Glutamatergic neuron (in vitro differentiated cells): ENCODE data around the gene FOXO3. TPM values are rescaled to one million over a fixed set of nuclear protein-coding genes. Genes with fewer than 3 reads are reported as not detected.

Experiments
- DNase-seq: peaks from one replicate; pipeline ENCODE4 v3.0.0; 2022
- H3K27ac Mint-ChIP-seq: one replicate; pipeline ENCODE4 v1.8.0; 2020; ENCODE audit warnings: mild to moderate bottlenecking, mixed read lengths, inconsistent platforms; ENCODE audit not compliant: unreplicated experiment
- H3K27me3 Mint-ChIP-seq: one replicate; pipeline ENCODE4 v1.8.0; 2020; ENCODE audit warnings: mild to moderate bottlenecking, moderate library complexity, mixed read lengths, inconsistent platforms; ENCODE audit not compliant: unreplicated experiment
- H3K36me3 Mint-ChIP-seq: one replicate; pipeline ENCODE4 v1.8.0; 2020; ENCODE audit warnings: mild to moderate bottlenecking, mixed read lengths, inconsistent platforms; ENCODE audit not compliant: unreplicated experiment
- H3K4me1 Mint-ChIP-seq: one replicate; pipeline ENCODE4 v1.8.0; 2020; ENCODE audit warnings: mild to moderate bottlenecking, low read depth, mixed read lengths, inconsistent platforms; ENCODE audit not compliant: unreplicated experiment
- H3K4me3 Mint-ChIP-seq: one replicate; pipeline ENCODE4 v1.8.0; 2020; ENCODE audit warnings: mild to moderate bottlenecking, mixed read lengths, inconsistent platforms; ENCODE audit not compliant: unreplicated experiment
- H3K9me3 Mint-ChIP-seq: one replicate; pipeline ENCODE4 v1.8.0; 2020; ENCODE audit warnings: mild to moderate bottlenecking, moderate library complexity, mixed read lengths, inconsistent platforms; ENCODE audit not compliant: unreplicated experiment
- CTCF ChIP-seq: fragments of 200-600 bp; sonication (generic); IDR thresholded peaks from one replicate; pipeline ENCODE4 v1.5.0; 2021; ENCODE audit not compliant: partially characterized antibody, unreplicated experiment
- total RNA-seq: library from RNA; stranded (reverse); fragmentation: NEBNext Ultra II Directional; extraction: Animal tissue kit (Norgen Biotek cat#: 25700); gene quantifications from one replicate; pipeline ENCODE4 v1.2.1, GENCODE V29; 2021; ENCODE audit not compliant: unreplicated experiment

Gene FOXO3
- total RNA-seq, 1 donor from 2014 or later = 30.3 TPM

- no peak for DNase-seq
- peaks cover 4% of the 10 kb centered on the region for H3K9me3 Mint-ChIP-seq
- peaks cover 2% of the 10 kb centered on the region for H3K27me3 Mint-ChIP-seq
- no peak overlapping the region for H3K27ac Mint-ChIP-seq
- H3K4me1 Mint-ChIP-seq = no peaks in the 10 kb centered on the region
- no peak for TF ChIP-seq CTCF
- peaks cover 17% of the 10 kb centered on the region for H3K36me3 Mint-ChIP-seq
- no peak overlapping the region for H3K4me3 Mint-ChIP-seq
Measured at GRCh38 chr6:108707328-108707976, 146.7 kb downstream of the FOXO3 start.

GRCh38 chr6:108710030-108710429 lies 149.3 kb downstream of the FOXO3 start:
- Mint-ChIP-seq H3K4me3 (no peak overlapping the region), H3K4me1 (no peaks in the 10 kb centered on the region), H3K9me3 (peaks cover 6% of the 10 kb centered on the region), H3K27ac (no peak overlapping the region), H3K36me3 (peaks cover 4% of the 10 kb centered on the region), H3K27me3 (peaks cover 2% of the 10 kb centered on the region)
- DNase-seq = no peak
- TF ChIP-seq CTCF = no peak

GRCh38 chr6:108710551-108710950 lies 149.8 kb downstream of the FOXO3 start:
- peaks cover 2% of the 10 kb centered on the region for H3K27me3 Mint-ChIP-seq
- H3K36me3 Mint-ChIP-seq = no peaks in the 10 kb centered on the region
- H3K4me1 Mint-ChIP-seq = no peaks in the 10 kb centered on the region
- no peak for DNase-seq
- H3K4me3 Mint-ChIP-seq = no peak overlapping the region
- H3K27ac Mint-ChIP-seq = no peak overlapping the region
- peaks cover 5% of the 10 kb centered on the region for H3K9me3 Mint-ChIP-seq
- TF ChIP-seq CTCF = no peak

- no peak overlapping the region for H3K4me3 Mint-ChIP-seq
- no peak overlapping the region for H3K27ac Mint-ChIP-seq
- H3K4me1 Mint-ChIP-seq = no peaks in the 10 kb centered on the region
- H3K36me3 Mint-ChIP-seq = no peaks in the 10 kb centered on the region
- H3K27me3 Mint-ChIP-seq = peaks cover 2% of the 10 kb centered on the region
- TF ChIP-seq CTCF = no peak
- H3K9me3 Mint-ChIP-seq = peaks cover 5% of the 10 kb centered on the region
- no peak for DNase-seq
Measured at GRCh38 chr6:108711071-108711470, 150.4 kb downstream of the FOXO3 start.

GRCh38 chr6:108711826-108712225 lies 151.1 kb downstream of the FOXO3 start:
- no peak overlapping the region for H3K4me3 Mint-ChIP-seq
- no peak overlapping the region for H3K27ac Mint-ChIP-seq
- no peak for TF ChIP-seq CTCF
- H3K9me3 Mint-ChIP-seq = peaks cover 5% of the 10 kb centered on the region
- DNase-seq = no peak
- no peaks in the 10 kb centered on the region for H3K4me1 Mint-ChIP-seq
- H3K36me3 Mint-ChIP-seq = no peaks in the 10 kb centered on the region
- H3K27me3 Mint-ChIP-seq = peaks cover 2% of the 10 kb centered on the region
